Hepatocyte (in vitro differentiated cells): ENCODE data around the gene RBCK1. TPM values are rescaled to one million over a fixed set of nuclear protein-coding genes. Genes with fewer than 3 reads are reported as not detected.
A peak's percentile ranks its signal among the peaks of the same experiment; 100 is the strongest.

Experiments
- DNase-seq: peaks from one replicate; pipeline ENCODE4 v3.0.0-alpha.2; 2016; ENCODE audit warnings: low spot score
- H2AFZ ChIP-seq: fragments of 200-600 bp; sonication (generic); 2 replicates; pipeline ENCODE4 v1.6.0; 2016; ENCODE audit warnings: antibody characterized with exemption, mild to moderate bottlenecking
- H3K27ac ChIP-seq: fragments of 200-600 bp; sonication (generic); 2 replicates; pipeline ENCODE4 v1.5.1; 2016; ENCODE audit warnings: mild to moderate bottlenecking
- H3K27me3 ChIP-seq: fragments of 200-600 bp; sonication (generic); 2 replicates; pipeline ENCODE4 v1.6.1; 2016
- H3K36me3 ChIP-seq: fragments of 200-600 bp; sonication (generic); replicated peaks from 2 replicates; pipeline ENCODE4 v1.5.1; 2016; ENCODE audit warnings: low read depth; ENCODE audit not compliant: insufficient read depth
- H3K4me1 ChIP-seq: fragments of 200-600 bp; sonication (generic); 2 replicates; pipeline ENCODE4 v1.5.1; 2016; ENCODE audit warnings: mild to moderate bottlenecking, moderate library complexity; ENCODE audit not compliant: insufficient read depth
- H3K4me2 ChIP-seq: fragments of 200-600 bp; sonication (generic); 2 replicates; pipeline ENCODE4 v1.6.0; 2016
- H3K4me3 ChIP-seq: fragments of 200-600 bp; sonication (generic); 2 replicates; pipeline ENCODE4 v1.5.1; 2016; ENCODE audit warnings: mild to moderate bottlenecking
- H3K79me2 ChIP-seq: fragments of 200-600 bp; sonication (generic); 2 replicates; pipeline ENCODE4 v1.6.0; 2017; ENCODE audit warnings: mild to moderate bottlenecking
- H3K9me2 ChIP-seq: fragments of 200-600 bp; sonication (generic); replicated peaks from 2 replicates; pipeline ENCODE4 v1.6.0; 2017; ENCODE audit warnings: mild to moderate bottlenecking; ENCODE audit not compliant: insufficient read depth
- H3K9me3 ChIP-seq: fragments of 200-600 bp; sonication (generic); 2 replicates; pipeline ENCODE4 v1.5.1; 2016; ENCODE audit warnings: low read depth, mild to moderate bottlenecking
- H4K20me1 ChIP-seq: fragments of 200-600 bp; sonication (generic); 2 replicates; pipeline ENCODE4 v1.6.0; 2016; ENCODE audit warnings: mild to moderate bottlenecking; ENCODE audit not compliant: insufficient read depth, poor library complexity, severe bottlenecking
- EZH2 ChIP-seq: fragments of 200-600 bp; sonication (generic); IDR thresholded peaks from 2 replicates; pipeline ENCODE4 v1.6.1; 2016; ENCODE audit warnings: antibody characterized with exemption, mild to moderate bottlenecking, borderline replicate concordance
- EZH2phosphoT487 ChIP-seq: fragments of 200-600 bp; sonication (generic); IDR thresholded peaks from one replicate; pipeline ENCODE4 v1.6.1; 2018; ENCODE audit warnings: antibody characterized with exemption, mild to moderate bottlenecking, low read depth, moderate library complexity; ENCODE audit not compliant: unreplicated experiment, severe bottlenecking
- WGBS: methylation state at CpG from one replicate; pipeline ENCODE4 v1.1.6; 2016; ENCODE audit warnings: low lambda C conversion rate; ENCODE audit errors: missing lambda C conversion rate; 5-methylcytosine and 5-hydroxymethylcytosine counted together
- polyA plus RNA-seq: library from polyadenylated mRNA; unstranded; fragments of >200 nt; fragmentation: Nextera tagmentation; extraction: Ambion mirVana; gene quantifications from 2 replicates; pipeline ENCODE4 v1.2.1, GENCODE V29; 2016
- total RNA-seq: library from RNA; depleted of rRNA; stranded (reverse); fragments of >200 nt; gene quantifications from 2 replicates; pipeline ENCODE4 v1.2.3, GENCODE V29; 2014
- TF ChIP-seq, protein P1 (sequence below): fragments of 200-600 bp; sonication (generic); IDR thresholded peaks from 2 replicates; pipeline ENCODE4 v1.5.1; 2016; ENCODE audit warnings: antibody characterized with exemption, mild to moderate bottlenecking; ENCODE audit not compliant: poor library complexity

Gene RBCK1
- total and polyA plus RNA-seq, 2 experiments from 2014 or later = 76.4 to 80.8 TPM

DNA sequence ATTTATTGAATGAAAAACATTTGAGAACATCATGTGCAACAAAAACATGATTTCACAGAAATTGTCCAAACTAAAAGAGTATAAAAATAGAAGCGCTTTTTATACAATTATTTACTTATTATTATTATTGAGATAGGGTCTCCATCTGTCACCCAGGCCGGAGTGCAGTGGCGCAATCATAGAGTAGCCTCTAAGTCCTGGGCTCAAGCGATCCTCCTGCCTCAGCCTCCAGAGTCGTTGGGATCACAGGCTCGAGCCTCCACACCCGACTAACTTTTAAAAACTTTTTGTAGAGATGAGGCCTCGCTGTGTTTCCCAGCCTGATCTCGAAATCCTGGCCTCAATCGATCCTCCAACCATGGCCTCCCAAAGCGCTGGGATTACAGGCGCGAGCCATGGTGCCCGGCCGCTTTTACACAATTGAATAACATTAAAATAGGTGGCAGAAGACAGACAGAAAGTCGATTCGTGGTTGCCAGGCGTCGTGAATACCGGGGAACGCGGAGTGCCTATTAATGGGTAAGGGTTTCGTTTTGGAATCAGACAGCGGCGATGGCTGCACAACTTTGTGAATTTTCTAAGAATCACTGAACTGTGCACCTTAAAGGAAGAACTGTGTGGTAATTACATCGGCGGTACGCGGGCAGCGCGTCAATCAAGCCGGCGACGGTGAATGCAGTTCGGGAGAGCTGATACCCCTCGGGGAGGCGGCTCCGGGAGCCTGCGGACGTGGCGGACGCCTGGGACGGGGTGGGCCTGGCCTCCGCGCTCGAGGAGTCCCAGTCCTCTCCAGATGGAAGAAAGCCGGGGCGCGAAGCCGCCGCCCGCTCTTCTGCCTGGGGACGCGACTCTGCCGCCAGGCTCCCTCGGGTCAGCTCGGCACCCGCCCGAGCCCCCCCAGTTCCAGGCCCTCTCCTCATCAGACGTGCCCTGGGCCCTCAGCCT lies 53.4 kb downstream of the RBCK1 start:
- Histone ChIP-seq H3K36me3 (no peaks in the 10 kb centered on the region), H3K4me3 (peak overlapping the region; percentile 92), H3K9me3 (no peaks in the 10 kb centered on the region), H3K4me1 (peaks cover 16% of the 10 kb centered on the region), H3K4me2 (peak overlapping the region; percentile 93), H2AFZ (peak overlapping the region; percentile 51), H3K27me3 (no peaks in the 10 kb centered on the region), H4K20me1 (peaks cover 51% of the 10 kb centered on the region), H3K9me2 (no peaks in the 10 kb centered on the region), H3K79me2 (peaks cover 52% of the 10 kb centered on the region), H3K27ac (peak overlapping the region; percentile 95)
- WGBS = 18% methylated on average over 48 of the region's 60 CpGs
- TF ChIP-seq EZH2 = no peak
- TF ChIP-seq EZH2phosphoT487 = no peak
- TF ChIP-seq, protein P1, sequence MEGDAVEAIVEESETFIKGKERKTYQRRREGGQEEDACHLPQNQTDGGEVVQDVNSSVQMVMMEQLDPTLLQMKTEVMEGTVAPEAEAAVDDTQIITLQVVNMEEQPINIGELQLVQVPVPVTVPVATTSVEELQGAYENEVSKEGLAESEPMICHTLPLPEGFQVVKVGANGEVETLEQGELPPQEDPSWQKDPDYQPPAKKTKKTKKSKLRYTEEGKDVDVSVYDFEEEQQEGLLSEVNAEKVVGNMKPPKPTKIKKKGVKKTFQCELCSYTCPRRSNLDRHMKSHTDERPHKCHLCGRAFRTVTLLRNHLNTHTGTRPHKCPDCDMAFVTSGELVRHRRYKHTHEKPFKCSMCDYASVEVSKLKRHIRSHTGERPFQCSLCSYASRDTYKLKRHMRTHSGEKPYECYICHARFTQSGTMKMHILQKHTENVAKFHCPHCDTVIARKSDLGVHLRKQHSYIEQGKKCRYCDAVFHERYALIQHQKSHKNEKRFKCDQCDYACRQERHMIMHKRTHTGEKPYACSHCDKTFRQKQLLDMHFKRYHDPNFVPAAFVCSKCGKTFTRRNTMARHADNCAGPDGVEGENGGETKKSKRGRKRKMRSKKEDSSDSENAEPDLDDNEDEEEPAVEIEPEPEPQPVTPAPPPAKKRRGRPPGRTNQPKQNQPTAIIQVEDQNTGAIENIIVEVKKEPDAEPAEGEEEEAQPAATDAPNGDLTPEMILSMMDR = no peak
- peak; percentile 75 for DNase-seq

DNA sequence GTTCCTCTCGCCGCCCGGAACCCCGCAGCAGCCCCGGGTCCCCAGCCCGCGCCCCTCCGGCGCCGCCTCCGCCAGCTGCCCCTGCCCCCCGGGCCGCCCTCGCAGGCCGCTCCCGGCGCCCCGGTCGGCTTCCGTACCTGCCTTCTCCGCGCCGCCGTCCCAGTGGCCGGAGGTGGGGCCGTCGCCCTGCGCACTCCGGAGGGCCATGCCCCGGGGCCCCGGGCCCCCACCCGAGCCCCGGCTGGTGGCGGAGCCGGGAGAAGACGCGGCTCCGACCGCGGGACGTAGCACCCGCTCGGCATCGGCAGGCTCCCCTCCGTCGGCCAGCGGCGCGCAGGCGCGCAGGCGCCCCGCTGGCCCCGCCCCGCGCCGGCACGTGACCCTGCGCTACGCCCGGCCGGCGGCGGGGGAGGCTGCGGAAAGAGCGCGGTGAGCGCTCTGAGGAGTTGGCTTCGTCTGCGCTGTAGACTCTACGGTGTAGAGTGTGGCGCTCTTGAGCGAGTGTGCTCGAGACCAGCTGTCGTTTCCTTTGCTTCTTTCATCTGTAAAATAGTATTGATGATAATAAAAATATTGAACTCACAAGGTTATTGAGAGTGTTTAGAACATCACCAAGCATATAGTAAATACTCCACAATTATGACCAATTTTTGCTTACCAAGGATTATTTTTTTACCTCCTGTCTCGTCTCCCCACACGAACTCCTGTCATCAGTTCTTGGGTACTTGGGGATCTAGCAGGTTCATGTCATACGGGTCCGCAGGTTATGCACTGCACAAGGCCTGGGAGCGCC lies 54.3 kb downstream of the RBCK1 start, which contains the start of gene TBC1D20:
Gene TBC1D20 (minus strand): TSS at position 335 of the 793 bp plus-strand sequence. CDS start 128 bp downstream, at position 207.
- peak; percentile 95 for DNase-seq
- H3K9me2 ChIP-seq = no peaks in the 10 kb centered on the region
- peaks cover 44% of the 10 kb centered on the region for H3K79me2 ChIP-seq
- H3K27me3 ChIP-seq = no peaks in the 10 kb centered on the region
- peak within 1 kb of the TSS; percentile 92 for H3K4me3 ChIP-seq
- no peak for TF ChIP-seq EZH2
- TF ChIP-seq, protein P1 = peak; percentile 12
- peaks cover 43% of the 10 kb centered on the region for H4K20me1 ChIP-seq
- WGBS = 2% methylated on average over 41 of the region's 80 CpGs
- H2AFZ ChIP-seq = peak within 1 kb of the TSS; percentile 75
- H3K27ac ChIP-seq = peak within 1 kb of the TSS; percentile 95
- peaks cover 16% of the 10 kb centered on the region for H3K4me1 ChIP-seq
- peak within 1 kb of the TSS; percentile 93 for H3K4me2 ChIP-seq
- H3K9me3 ChIP-seq = no peaks in the 10 kb centered on the region
- no peaks in the 10 kb centered on the region for H3K36me3 ChIP-seq

DNA sequence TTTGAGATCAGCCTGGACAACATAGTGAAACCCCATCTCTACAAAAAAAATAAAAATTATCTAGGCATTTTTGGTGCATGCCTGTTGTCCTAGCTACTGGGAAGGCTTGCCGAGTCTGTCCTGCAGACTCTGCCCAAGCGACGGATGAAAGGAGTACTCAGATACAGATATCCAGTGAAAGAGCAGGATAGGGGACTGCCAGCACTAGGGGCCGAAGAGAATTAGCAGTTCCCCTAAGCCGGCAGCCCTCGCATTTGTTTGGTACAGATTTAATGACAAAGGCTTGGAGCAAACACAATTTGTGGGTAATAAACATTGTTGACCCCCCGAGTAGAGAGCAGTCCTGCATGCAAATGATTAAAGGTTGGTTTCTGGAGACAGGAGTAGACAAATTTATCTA lies 59.7 kb downstream of the RBCK1 start:
- no peaks in the 10 kb centered on the region for H4K20me1 ChIP-seq
- TF ChIP-seq EZH2phosphoT487 (no peak), EZH2 (no peak)
- TF ChIP-seq, protein P1 = no peak
- no peak overlapping the region for H3K27ac ChIP-seq
- H3K4me3 ChIP-seq = no peak overlapping the region
- peaks cover 5% of the 10 kb centered on the region for H3K9me3 ChIP-seq
- no peak overlapping the region for H2AFZ ChIP-seq
- no peaks in the 10 kb centered on the region for H3K36me3 ChIP-seq
- WGBS = 85% methylated on average over 7 of the region's 7 CpGs
- H3K9me2 ChIP-seq = no peaks in the 10 kb centered on the region
- H3K27me3 ChIP-seq = no peaks in the 10 kb centered on the region
- no peak for DNase-seq
- H3K4me2 ChIP-seq = no peak overlapping the region
- no peaks in the 10 kb centered on the region for H3K79me2 ChIP-seq
- no peaks in the 10 kb centered on the region for H3K4me1 ChIP-seq
